Thyroid gland (tissue), 4 donors: ENCODE results near the gene SELL. TPM values are rescaled to one million over a fixed set of nuclear protein-coding genes. Genes with fewer than 3 reads are reported as not detected.

Source experiments
- DNase-seq, 2 donors: peaks; one replicate each; pipeline ENCODE4 v3.0.0-alpha.2; 2019
- H3K27ac ChIP-seq, 3 donors: fragments of 200-600 bp; sonication (generic); 1 replicate in 2 of 3; 2 replicates in 1 of 3; pipeline ENCODE4 v1.5.1; 2016 to 2019; ENCODE audit warnings: mild to moderate bottlenecking in 1 of 3, moderate library complexity in 1 of 3
- H3K27me3 ChIP-seq: fragments of 200-600 bp; sonication (generic); one replicate; pipeline ENCODE4 v1.5.1; 2019
- H3K36me3 ChIP-seq, 2 donors: fragments of 200-600 bp; sonication (generic); one replicate each; pipeline ENCODE4 v1.5.1; 2016 to 2019
- H3K4me1 ChIP-seq, 2 donors: fragments of 200-600 bp; sonication (generic); one replicate each; pipeline ENCODE4 v1.5.1; 2017 to 2019
- H3K4me3 ChIP-seq, 3 donors: fragments of 200-600 bp; sonication (generic); replicated peaks in 1 of 3; 1 replicate in 2 of 3; 2 replicates in 1 of 3; pipeline ENCODE4 v1.5.1; 2016; ENCODE audit warnings: mild to moderate bottlenecking in 1 of 3
- H3K9me3 ChIP-seq: fragments of 200-600 bp; sonication (generic); one replicate; pipeline ENCODE4 v1.5.1; 2017
- POLR2A ChIP-seq, 2 donors: fragments of 450-650 bp; IDR thresholded peaks; one replicate each; pipeline ENCODE4 v1.6.1; 2017; ENCODE audit warnings: antibody characterized with exemption in 2 of 2, mild to moderate bottlenecking in 2 of 2, moderate library complexity in 1 of 2
- WGBS, 2 donors: methylation state at CpG; one replicate each; pipeline ENCODE4 v1.1.5; 2017; 5-methylcytosine and 5-hydroxymethylcytosine counted together
- intact Hi-C: fragments of 100-400 bp; cut with DNase I; formaldehyde crosslinking; loops from one replicate; pipeline ENCODE4 v1.15.1; 2023
- total RNA-seq, 4 donors: library from RNA; depleted of rRNA; stranded (reverse); fragments of >200 nt; gene quantifications; one replicate each; pipeline ENCODE4 v1.2.3, GENCODE V29; 2016
- TF ChIP-seq, protein P1 (sequence below), 6 experiments: fragments of 200-600 bp in 3 of 6; fragments of 450-650 bp in 3 of 6; sonication (generic) in 3 of 6; IDR thresholded peaks; one replicate each; pipeline ENCODE4 v1.5.1; 2016 to 2019; ENCODE audit warnings: antibody characterized with exemption in 6 of 6, mild to moderate bottlenecking in 2 of 6, inconsistent platforms in 1 of 6, moderate library complexity in 1 of 6

SELL gene
- total RNA-seq, 4 donors from 2014 or later, result 0.45 to 4.2 (median 1.7) TPM

DNA sequence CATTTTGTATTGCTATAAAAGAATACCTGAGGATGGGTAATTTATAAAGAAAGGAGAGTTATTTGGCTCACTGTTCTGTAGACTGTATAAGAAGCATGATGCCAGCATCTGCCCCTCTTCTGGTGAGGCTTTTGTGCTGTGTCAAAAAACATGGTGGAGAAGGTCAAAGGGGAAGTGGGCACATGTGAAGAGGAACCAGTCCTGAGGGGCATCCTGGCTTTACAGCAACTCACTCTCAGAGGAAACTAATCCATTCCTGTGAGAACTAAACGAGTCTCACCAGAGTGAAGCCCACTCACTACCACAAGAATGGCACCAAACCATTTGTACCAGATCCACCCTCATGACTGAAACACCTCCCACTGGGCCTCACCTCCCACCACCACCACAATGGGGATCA lies 62.7 kb downstream of the SELL start:
- no peaks in the 10 kb centered on the region for H3K9me3 ChIP-seq
- intact Hi-C loops, result no loop called here
- TF ChIP-seq POLR2A (IDR thresholded peaks at IDR 0.05), result no peak
- TF ChIP-seq, protein P1, sequence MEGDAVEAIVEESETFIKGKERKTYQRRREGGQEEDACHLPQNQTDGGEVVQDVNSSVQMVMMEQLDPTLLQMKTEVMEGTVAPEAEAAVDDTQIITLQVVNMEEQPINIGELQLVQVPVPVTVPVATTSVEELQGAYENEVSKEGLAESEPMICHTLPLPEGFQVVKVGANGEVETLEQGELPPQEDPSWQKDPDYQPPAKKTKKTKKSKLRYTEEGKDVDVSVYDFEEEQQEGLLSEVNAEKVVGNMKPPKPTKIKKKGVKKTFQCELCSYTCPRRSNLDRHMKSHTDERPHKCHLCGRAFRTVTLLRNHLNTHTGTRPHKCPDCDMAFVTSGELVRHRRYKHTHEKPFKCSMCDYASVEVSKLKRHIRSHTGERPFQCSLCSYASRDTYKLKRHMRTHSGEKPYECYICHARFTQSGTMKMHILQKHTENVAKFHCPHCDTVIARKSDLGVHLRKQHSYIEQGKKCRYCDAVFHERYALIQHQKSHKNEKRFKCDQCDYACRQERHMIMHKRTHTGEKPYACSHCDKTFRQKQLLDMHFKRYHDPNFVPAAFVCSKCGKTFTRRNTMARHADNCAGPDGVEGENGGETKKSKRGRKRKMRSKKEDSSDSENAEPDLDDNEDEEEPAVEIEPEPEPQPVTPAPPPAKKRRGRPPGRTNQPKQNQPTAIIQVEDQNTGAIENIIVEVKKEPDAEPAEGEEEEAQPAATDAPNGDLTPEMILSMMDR (IDR thresholded peaks at IDR 0.05), result no peak
- no peak for DNase-seq
- no peaks in the 10 kb centered on the region for H3K36me3 ChIP-seq
- H3K4me3 ChIP-seq, result no peak overlapping the region
- no peaks in the 10 kb centered on the region for H3K27me3 ChIP-seq
- H3K27ac ChIP-seq, result no peak overlapping the region
- no peaks in the 10 kb centered on the region for H3K4me1 ChIP-seq
- WGBS, 2 donors, result 54 to 78% methylated on average over 1 of the region's 1 CpG

DNA sequence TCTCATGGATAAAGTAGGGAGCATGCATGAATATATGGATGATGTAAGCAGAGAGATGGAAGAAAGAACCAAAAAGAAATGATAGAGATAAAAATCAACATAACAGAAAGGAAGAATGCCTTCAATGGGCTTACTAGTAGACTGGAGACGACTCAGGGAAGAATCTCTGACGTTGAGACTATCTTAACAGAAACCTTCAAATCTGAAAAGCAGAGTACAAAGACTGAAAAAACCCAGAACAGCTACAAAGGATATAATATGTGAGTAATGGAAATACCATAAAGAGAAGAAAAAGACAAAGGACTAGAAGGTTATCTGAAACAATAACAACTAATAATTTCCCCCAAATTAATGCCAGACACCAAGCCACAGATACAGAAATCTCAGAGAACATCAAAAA lies 63.2 kb downstream of the SELL start:
- no peak for DNase-seq
- intact Hi-C loops, result no loop called here
- TF ChIP-seq, protein P1 (IDR thresholded peaks at IDR 0.05), result no peak
- no peak for TF ChIP-seq POLR2A (IDR thresholded peaks at IDR 0.05)
- WGBS, 2 donors, result 66 to 80% methylated on average over 2 of the region's 2 CpGs
- Histone ChIP-seq H3K27ac (no peak overlapping the region), H3K9me3 (no peaks in the 10 kb centered on the region), H3K36me3 (no peaks in the 10 kb centered on the region), H3K27me3 (no peaks in the 10 kb centered on the region), H3K4me1 (no peaks in the 10 kb centered on the region), H3K4me3 (no peak overlapping the region)

DNA sequence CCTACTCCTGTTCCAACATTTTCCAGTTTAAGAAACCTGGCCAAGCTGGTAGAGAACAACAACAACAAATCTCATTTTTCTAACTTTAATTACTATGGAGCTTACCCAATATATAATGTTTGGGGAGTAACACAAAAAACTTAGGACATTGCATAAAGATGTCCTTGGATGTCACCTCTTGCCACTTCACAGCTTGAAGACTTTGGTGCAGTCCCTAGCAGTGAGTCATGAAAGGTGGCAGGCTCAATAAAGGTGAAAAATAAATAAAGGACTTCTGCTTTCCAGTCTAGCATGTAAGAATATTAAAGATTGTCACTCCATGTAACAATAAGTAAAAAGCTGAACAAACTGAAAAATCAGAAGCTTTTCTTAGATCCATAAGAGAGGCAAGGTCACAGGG lies 63.9 kb downstream of the SELL start:
- intact Hi-C loops, result no loop called here
- no peak for TF ChIP-seq POLR2A (IDR thresholded peaks at IDR 0.05)
- TF ChIP-seq, protein P1 (IDR thresholded peaks at IDR 0.05), result no peak
- no peak overlapping the region for H3K4me3 ChIP-seq
- no peaks in the 10 kb centered on the region for H3K27me3 ChIP-seq
- H3K36me3 ChIP-seq, result no peaks in the 10 kb centered on the region
- no peak overlapping the region for H3K27ac ChIP-seq
- no peak for DNase-seq
- no peaks in the 10 kb centered on the region for H3K9me3 ChIP-seq
- no peaks in the 10 kb centered on the region for H3K4me1 ChIP-seq

DNA sequence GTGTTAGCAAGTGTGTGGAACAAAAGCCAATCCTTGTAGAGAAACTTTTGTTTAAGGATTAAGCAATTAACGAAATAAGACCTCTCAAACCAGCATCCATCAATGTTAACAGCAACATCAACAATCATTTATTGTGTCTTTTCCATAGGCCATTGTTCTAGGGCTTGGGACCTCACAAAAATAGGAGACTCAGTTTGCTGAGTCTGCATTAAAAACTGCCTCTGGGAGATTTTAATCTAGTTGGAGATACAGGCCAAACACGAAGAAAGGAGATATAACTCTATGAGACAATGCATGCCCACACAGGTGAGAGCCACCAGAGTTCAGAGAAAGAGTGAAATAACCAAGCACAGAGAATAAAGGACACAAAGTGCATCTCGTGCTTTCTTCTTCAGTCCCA lies 67.1 kb downstream of the SELL start:
- H3K36me3 ChIP-seq, result no peaks in the 10 kb centered on the region
- 76 to 80% methylated on average over 3 of the region's 3 CpGs for WGBS, 2 donors
- H3K27ac ChIP-seq, result no peak overlapping the region
- intact Hi-C loops, result no loop called here
- no peaks in the 10 kb centered on the region for H3K4me1 ChIP-seq
- H3K9me3 ChIP-seq, result no peaks in the 10 kb centered on the region
- H3K27me3 ChIP-seq, result no peaks in the 10 kb centered on the region
- no peak for TF ChIP-seq POLR2A (IDR thresholded peaks at IDR 0.05)
- H3K4me3 ChIP-seq, result no peak overlapping the region
- DNase-seq, result no peak

Other genes with a start within 250 kb of the SELL start
- gene SLC19A2, start 225.7 kb downstream of the SELL start, total RNA-seq, result 10 to 100 TPM; 19.0 to 41.0 (median 27.8) TPM
- gene F5, start 125.1 kb downstream of the SELL start, total RNA-seq, result 1 to 10 TPM in 3 of 4 donors, under 1 TPM in 1; 0.79 to 3.0 (median 1.8) TPM
- 1 to 10 TPM; 3.6 to 8.2 (median 5.4) TPM for gene SELP, start 81.5 kb downstream of the SELL start, total RNA-seq
- gene SELE, start 22.5 kb upstream of the SELL start, total RNA-seq, result 10 to 100 TPM in 1 of 4 donors, 1 to 10 TPM in 2, under 1 TPM in 1; 0.67 to 16.3 (median 1.5) TPM
- 10 to 100 TPM in 3 of 4 donors, 1 to 10 TPM in 1; 9.6 to 13.6 (median 11.4) TPM for gene METTL18, start 83.3 kb upstream of the SELL start, total RNA-seq
- 10 to 100 TPM; 12.9 to 18.3 (median 16.3) TPM for gene SCYL3, start 182.3 kb upstream of the SELL start, total RNA-seq